Measurements from ENCODE around the gene CTSA.

Gene CTSA

DNA sequence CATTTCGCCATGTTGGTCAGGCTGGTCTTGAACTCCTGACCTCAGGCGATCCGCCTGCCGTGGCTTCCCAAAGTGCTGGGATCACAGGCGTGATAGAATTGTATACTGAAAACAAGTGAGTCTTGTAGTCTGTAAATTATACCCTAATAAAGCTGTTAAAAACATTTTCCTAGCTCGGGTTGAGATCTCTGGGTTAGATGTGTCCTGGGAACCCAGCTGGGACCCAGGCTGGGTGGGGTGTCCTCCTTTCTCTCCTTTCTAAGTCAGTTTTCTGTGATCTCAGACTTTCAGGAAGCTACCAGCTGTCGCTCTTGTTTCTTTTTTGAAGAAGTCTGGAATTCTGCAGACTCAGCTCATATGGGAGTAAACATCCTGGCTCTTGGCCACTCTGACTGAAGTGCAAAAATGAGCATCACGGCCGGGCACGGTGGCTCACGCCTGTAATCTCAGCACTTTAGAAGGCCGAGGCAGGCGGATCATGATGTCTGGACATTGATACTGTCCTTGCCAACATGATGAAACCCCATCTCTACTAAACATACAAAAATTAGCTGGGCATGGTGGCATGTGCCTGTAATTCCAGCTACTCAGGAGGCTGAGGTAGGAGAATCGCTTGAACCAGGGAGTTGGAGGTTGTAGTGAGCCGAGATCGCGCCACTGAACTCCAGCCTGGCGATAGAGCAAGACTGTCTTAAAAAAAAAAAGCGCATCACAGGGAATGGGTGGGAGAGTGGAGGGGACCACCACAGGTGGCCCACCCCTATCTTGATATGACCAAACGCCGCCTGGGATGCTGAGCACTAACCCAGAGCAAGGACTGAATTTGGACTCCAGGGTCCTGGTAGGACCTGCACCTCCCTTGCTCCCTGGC lies 33.5 kb downstream of the CTSA start:
- Histone ChIP-seq H2BK120ac (ENCODE audit: low read depth, low read length) (no peak overlapping the region), H3K9me3 (replicated peaks in 1 of 2; ENCODE audit: control insufficient read depth in 2 of 2, insufficient read depth in 1 of 2, low read depth in 1 of 2, low read length in 2 of 2) (no peaks in the 10 kb centered on the region), H2BK12ac (ENCODE audit: low read length) (no peak overlapping the region), H2BK5ac (ENCODE audit: low read length) (no peak overlapping the region), H4K91ac (ENCODE audit: low read depth, low read length, poor library complexity) (no peak overlapping the region), H3K27ac (replicated peaks; ENCODE audit: low read length) (no peak overlapping the region), H3K4me3 (ENCODE audit: low read length in 2 of 2) (no peak overlapping the region), H3K36me3 (replicated peaks in 1 of 2; ENCODE audit: control insufficient read depth in 2 of 2, insufficient read depth in 2 of 2, low read length in 2 of 2) (no peaks in the 10 kb centered on the region), H2BK15ac (ENCODE audit: low read length) (no peak overlapping the region), H3K4me2 (ENCODE audit: insufficient read depth, low read length, poor library complexity, severe bottlenecking) (no peak overlapping the region), H2AFZ (ENCODE audit: low read length) (peak overlapping the region; percentile 63), H3K9ac (ENCODE audit: low read depth, low read length, poor library complexity) (no peak overlapping the region), H3K4me1 (ENCODE audit: control insufficient read depth in 2 of 2, insufficient read depth in 1 of 2, low read depth in 1 of 2, low read length in 2 of 2) (peaks cover 5 to 9% of the 10 kb centered on the region in 2 donors), H2AK5ac (ENCODE audit: low read depth, low read length) (no peak overlapping the region), H3K27me3 (ENCODE audit: control insufficient read depth in 3 of 3, insufficient read depth in 3 of 3, low read depth in 1 of 3, low read length in 3 of 3) (peaks cover 0 to 3% (median 0%) of the 10 kb centered on the region in 3 experiments), H3K18ac (ENCODE audit: low read length) (peak overlapping the region; percentile 44), H3K23ac (ENCODE audit: low read depth, low read length, poor library complexity) (no peak overlapping the region), H3K4ac (ENCODE audit: low read length) (no peak overlapping the region), H4K8ac (ENCODE audit: low read depth, low read length) (no peak overlapping the region), H3K14ac (ENCODE audit: low read length) (no peak overlapping the region), H3K79me1 (ENCODE audit: low read depth, low read length) (no peaks in the 10 kb centered on the region)
- WGBS, 2 donors (ENCODE audit: extremely low coverage in 2 of 2, insufficient read length in 2 of 2, insufficient replicate concordance in 1 of 2), result no CpG with 5 or more reads among the region's 21 CpGs
- no peak for DNase-seq (ENCODE audit: low spot score)

DNA sequence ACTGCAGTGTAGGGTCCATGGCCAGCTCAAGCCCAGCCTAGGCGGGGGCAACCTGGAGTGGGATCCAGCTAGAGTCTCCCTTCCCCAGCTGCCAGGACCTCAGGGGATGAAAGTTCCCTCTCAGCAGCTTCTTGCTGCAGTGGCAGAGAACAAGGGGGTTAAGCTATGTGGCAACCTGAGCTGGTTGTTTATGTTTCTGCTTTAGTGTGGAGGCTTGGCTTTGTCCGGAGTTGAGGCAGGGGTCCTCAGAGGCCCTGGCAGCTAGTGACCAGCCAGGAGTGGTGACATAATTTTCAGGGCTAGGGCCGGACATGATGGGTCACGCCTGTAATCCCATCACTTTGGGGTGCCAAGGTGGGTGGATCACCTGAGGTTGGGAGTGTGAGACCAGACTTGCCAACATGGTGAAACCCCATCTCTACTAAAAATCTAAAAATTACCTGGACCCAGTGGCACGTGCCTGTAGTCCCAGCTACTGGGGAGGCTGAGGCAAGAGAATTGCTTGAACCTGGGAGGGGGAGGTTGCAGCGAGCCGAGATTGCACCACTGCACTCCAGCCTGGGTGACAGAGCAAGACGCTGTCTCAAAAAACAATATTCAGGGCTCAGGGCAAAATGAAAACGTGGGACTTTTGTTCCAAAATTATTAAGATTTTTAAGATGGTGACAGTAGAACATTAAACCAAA lies 34.8 kb downstream of the CTSA start:
- Histone ChIP-seq H3K14ac (ENCODE audit: low read length) (no peak overlapping the region), H3K79me1 (ENCODE audit: low read depth, low read length) (no peaks in the 10 kb centered on the region), H3K4me3 (ENCODE audit: low read length in 2 of 2) (no peak overlapping the region), H4K91ac (ENCODE audit: low read depth, low read length, poor library complexity) (no peak overlapping the region), H4K8ac (ENCODE audit: low read depth, low read length) (no peak overlapping the region), H2BK120ac (ENCODE audit: low read depth, low read length) (no peak overlapping the region), H3K18ac (ENCODE audit: low read length) (peak overlapping the region; percentile 59), H3K9me3 (replicated peaks in 1 of 2; ENCODE audit: control insufficient read depth in 2 of 2, insufficient read depth in 1 of 2, low read depth in 1 of 2, low read length in 2 of 2) (no peaks in the 10 kb centered on the region), H3K27ac (replicated peaks; ENCODE audit: low read length) (peak overlapping the region; percentile 47), H3K4me1 (ENCODE audit: control insufficient read depth in 2 of 2, insufficient read depth in 1 of 2, low read depth in 1 of 2, low read length in 2 of 2) (peaks cover 2 to 9% of the 10 kb centered on the region in 2 donors), H3K27me3 (ENCODE audit: control insufficient read depth in 3 of 3, insufficient read depth in 3 of 3, low read depth in 1 of 3, low read length in 3 of 3) (peaks cover 0 to under 1% (median 0%) of the 10 kb centered on the region in 3 experiments), H2AK5ac (ENCODE audit: low read depth, low read length) (no peak overlapping the region), H3K9ac (ENCODE audit: low read depth, low read length, poor library complexity) (no peak overlapping the region), H3K36me3 (replicated peaks in 1 of 2; ENCODE audit: control insufficient read depth in 2 of 2, insufficient read depth in 2 of 2, low read length in 2 of 2) (no peaks in the 10 kb centered on the region), H3K4ac (ENCODE audit: low read length) (no peak overlapping the region), H2BK15ac (ENCODE audit: low read length) (no peak overlapping the region), H2BK12ac (ENCODE audit: low read length) (no peak overlapping the region), H3K4me2 (ENCODE audit: insufficient read depth, low read length, poor library complexity, severe bottlenecking) (no peak overlapping the region), H2AFZ (ENCODE audit: low read length) (peak overlapping the region; percentile 25), H2BK5ac (ENCODE audit: low read length) (no peak overlapping the region), H3K23ac (ENCODE audit: low read depth, low read length, poor library complexity) (peak overlapping the region; percentile 76)
- no peak for DNase-seq (ENCODE audit: low spot score)
- no CpG with 5 or more reads among the region's 9 CpGs for WGBS, 2 donors (ENCODE audit: extremely low coverage in 2 of 2, insufficient read length in 2 of 2, insufficient replicate concordance in 1 of 2)

DNA sequence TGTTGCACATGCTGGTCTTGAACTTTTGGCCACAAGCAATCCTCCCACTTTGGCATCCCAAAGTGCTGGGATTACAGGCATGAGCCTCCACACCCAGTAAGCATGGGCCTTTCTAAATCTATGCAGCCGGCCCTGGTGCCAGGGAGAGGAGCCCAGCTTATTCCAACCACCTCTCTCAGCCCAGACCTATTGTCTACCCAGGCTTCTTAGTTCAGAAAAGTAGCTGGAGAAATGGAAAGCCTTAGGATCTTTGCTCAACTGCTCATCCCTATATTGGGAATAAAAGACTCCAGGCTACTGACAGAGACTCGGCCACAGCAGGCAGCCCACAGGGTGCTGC lies 35.6 kb downstream of the CTSA start:
- no peak for DNase-seq (ENCODE audit: low spot score)
- no peak overlapping the region for H4K8ac ChIP-seq (ENCODE audit: low read depth, low read length)
- no peak overlapping the region for H3K23ac ChIP-seq (ENCODE audit: low read depth, low read length, poor library complexity)
- H3K27ac ChIP-seq (replicated peaks; ENCODE audit: low read length), result no peak overlapping the region
- H4K91ac ChIP-seq (ENCODE audit: low read depth, low read length, poor library complexity), result no peak overlapping the region
- no peak overlapping the region for H2BK15ac ChIP-seq (ENCODE audit: low read length)
- no peak overlapping the region for H3K4me2 ChIP-seq (ENCODE audit: insufficient read depth, low read length, poor library complexity, severe bottlenecking)
- H3K4me1 ChIP-seq (ENCODE audit: control insufficient read depth in 2 of 2, insufficient read depth in 1 of 2, low read depth in 1 of 2, low read length in 2 of 2), result peaks cover 2 to 9% of the 10 kb centered on the region in 2 donors
- no peak overlapping the region for H3K9ac ChIP-seq (ENCODE audit: low read depth, low read length, poor library complexity)
- H3K4ac ChIP-seq (ENCODE audit: low read length), result no peak overlapping the region
- H3K27me3 ChIP-seq (ENCODE audit: control insufficient read depth in 3 of 3, insufficient read depth in 3 of 3, low read depth in 1 of 3, low read length in 3 of 3), result no peaks in the 10 kb centered on the region
- no peaks in the 10 kb centered on the region for H3K79me1 ChIP-seq (ENCODE audit: low read depth, low read length)
- H3K9me3 ChIP-seq (replicated peaks in 1 of 2; ENCODE audit: control insufficient read depth in 2 of 2, insufficient read depth in 1 of 2, low read depth in 1 of 2, low read length in 2 of 2), result no peaks in the 10 kb centered on the region
- H2AK5ac ChIP-seq (ENCODE audit: low read depth, low read length), result no peak overlapping the region
- no peak overlapping the region for H3K18ac ChIP-seq (ENCODE audit: low read length)
- no peaks in the 10 kb centered on the region for H3K36me3 ChIP-seq (replicated peaks in 1 of 2; ENCODE audit: control insufficient read depth in 2 of 2, insufficient read depth in 2 of 2, low read length in 2 of 2)
- no peak overlapping the region for H2BK5ac ChIP-seq (ENCODE audit: low read length)
- H2BK12ac ChIP-seq (ENCODE audit: low read length), result no peak overlapping the region
- H2BK120ac ChIP-seq (ENCODE audit: low read depth, low read length), result no peak overlapping the region
- H3K14ac ChIP-seq (ENCODE audit: low read length), result no peak overlapping the region
- no peak overlapping the region for H2AFZ ChIP-seq (ENCODE audit: low read length)
- no peak overlapping the region for H3K4me3 ChIP-seq (ENCODE audit: low read length in 2 of 2)
- no CpG with 5 or more reads among the region's 2 CpGs for WGBS, 2 donors (ENCODE audit: extremely low coverage in 2 of 2, insufficient read length in 2 of 2, insufficient replicate concordance in 1 of 2)

Measured in neuronal stem cell (in vitro differentiated cells).